Vagina (tissue), 2 donors: ENCODE measurements around the gene SIPA1L3. TPM values are rescaled to one million over a fixed set of nuclear protein-coding genes. Genes with fewer than 3 reads are reported as not detected.

Experiments used
- DNase-seq, 2 donors: peaks; one replicate each; pipeline ENCODE4 v3.0.0-alpha.2; 2017; ENCODE audit errors: extremely low spot score in 2 of 2
- H3K27ac ChIP-seq: fragments of 200-600 bp; sonication (generic); one replicate; pipeline ENCODE4 v1.5.1; 2019
- H3K27me3 ChIP-seq: fragments of 200-600 bp; sonication (generic); one replicate; pipeline ENCODE4 v1.5.1; 2019
- H3K36me3 ChIP-seq, 2 donors: fragments of 200-600 bp; sonication (generic); one replicate each; pipeline ENCODE4 v1.5.1; 2017 to 2019
- H3K4me1 ChIP-seq: fragments of 200-600 bp; sonication (generic); one replicate; pipeline ENCODE4 v1.5.1; 2019
- H3K4me3 ChIP-seq, 2 donors: fragments of 200-600 bp; sonication (generic); 1 replicate in 1 of 2; 2 replicates in 1 of 2; pipeline ENCODE4 v1.5.1; 2016 to 2019
- H3K9me3 ChIP-seq: fragments of 200-600 bp; sonication (generic); one replicate; pipeline ENCODE4 v1.5.1; 2019
- CTCF ChIP-seq, 3 experiments: fragments of 450-650 bp in 2 of 3; fragments of 200-600 bp in 1 of 3; sonication (generic) in 1 of 3; IDR thresholded peaks; one replicate each; pipeline ENCODE4 v1.5.1; 2017 to 2019; ENCODE audit warnings: antibody characterized with exemption in 3 of 3, mild to moderate bottlenecking in 2 of 3, moderate library complexity in 2 of 3
- POLR2A ChIP-seq, 2 donors: fragments of 450-650 bp; IDR thresholded peaks; one replicate each; pipeline ENCODE4 v1.6.1; 2017; ENCODE audit warnings: antibody characterized with exemption in 2 of 2, mild to moderate bottlenecking in 2 of 2, moderate library complexity in 2 of 2
- POLR2AphosphoS5 ChIP-seq, 2 donors: sonication (generic); formaldehyde crosslinking; IDR thresholded peaks; one replicate each; pipeline ENCODE4 v1.9.0; 2017; ENCODE audit warnings: antibody characterized with exemption in 2 of 2, mild to moderate bottlenecking in 2 of 2, low read depth in 1 of 2; ENCODE audit not compliant: insufficient read depth in 1 of 2
- intact Hi-C: fragments of 100-400 bp; cut with DNase I; formaldehyde crosslinking; loops from one replicate; pipeline ENCODE4 v1.15.1; 2023
- total RNA-seq: library from RNA; depleted of rRNA; stranded (reverse); fragments of >200 nt; gene quantifications from one replicate; pipeline ENCODE4 v1.2.3, GENCODE V29; 2016

Gene SIPA1L3
- total RNA-seq, 1 donor from 2014 or later: 13.0 TPM

GRCh38 chr19:38151242-38151641, 244.2 kb downstream of the SIPA1L3 start:
- peaks cover 0 to 17% of the 10 kb centered on the region in 2 donors for H3K36me3 ChIP-seq
- TF ChIP-seq CTCF (IDR thresholded peaks at IDR 0.05) (no peak), POLR2AphosphoS5 (IDR thresholded peaks at IDR 0.05; ENCODE audit: insufficient read depth in 1 of 2, low read depth in 1 of 2) (no peak), POLR2A (IDR thresholded peaks at IDR 0.05) (no peak)

GRCh38 chr19:38152461-38153379, 245.7 kb downstream of the SIPA1L3 start:
- Histone ChIP-seq H3K27ac (no peak overlapping the region), H3K36me3 (peaks cover 0 to 22% of the 10 kb centered on the region in 2 donors), H3K9me3 (no peaks in the 10 kb centered on the region), H3K4me3 (no peak overlapping the region), H3K4me1 (no peaks in the 10 kb centered on the region), H3K27me3 (no peaks in the 10 kb centered on the region)
- TF ChIP-seq CTCF (IDR thresholded peaks at IDR 0.05) (no peak), POLR2AphosphoS5 (IDR thresholded peaks at IDR 0.05; ENCODE audit: insufficient read depth in 1 of 2, low read depth in 1 of 2) (no peak), POLR2A (IDR thresholded peaks at IDR 0.05) (no peak)
- intact Hi-C loops: no loop called here
- no peak for DNase-seq

More at GRCh38 chr19:38151242-38151641, 244.2 kb downstream of the SIPA1L3 start:
- DNase-seq: no peak
- Histone ChIP-seq H3K27ac (no peak overlapping the region), H3K27me3 (no peaks in the 10 kb centered on the region), H3K4me3 (no peak overlapping the region), H3K9me3 (no peaks in the 10 kb centered on the region), H3K4me1 (no peaks in the 10 kb centered on the region)
- intact Hi-C loops: no loop called here

DNA sequence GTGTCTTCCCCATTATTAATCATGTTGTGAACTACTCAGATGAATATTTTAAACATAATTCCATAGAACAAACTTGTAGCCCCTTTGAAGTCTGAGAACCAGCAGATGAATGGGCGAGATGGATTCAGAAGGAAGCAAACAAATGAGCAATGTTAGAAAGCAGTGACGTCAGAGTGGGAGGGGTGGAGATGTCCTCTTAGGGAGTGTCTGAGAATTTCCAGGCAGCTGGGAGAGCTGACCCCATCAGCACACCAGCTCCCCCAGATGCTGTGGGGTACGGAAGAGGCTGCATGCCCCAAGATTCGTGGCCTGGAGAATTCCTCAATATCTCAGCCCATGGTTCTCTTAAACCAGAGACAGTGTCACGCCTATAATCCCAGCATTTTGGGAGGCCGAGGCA, 248.4 kb downstream of the SIPA1L3 start:
- Histone ChIP-seq H3K4me1 (no peaks in the 10 kb centered on the region), H3K9me3 (no peaks in the 10 kb centered on the region), H3K27ac (no peak overlapping the region), H3K36me3 (peaks cover 0 to 37% of the 10 kb centered on the region in 2 donors), H3K4me3 (no peak overlapping the region), H3K27me3 (no peaks in the 10 kb centered on the region)
- TF ChIP-seq CTCF (IDR thresholded peaks at IDR 0.05) (no peak), POLR2AphosphoS5 (IDR thresholded peaks at IDR 0.05; ENCODE audit: insufficient read depth in 1 of 2, low read depth in 1 of 2) (no peak), POLR2A (IDR thresholded peaks at IDR 0.05) (no peak)
- DNase-seq: no peak
- intact Hi-C loops: no loop called here

GRCh38 chr19:38158730-38159129, 251.7 kb downstream of the SIPA1L3 start:
- H3K9me3 ChIP-seq: peaks cover 8% of the 10 kb centered on the region
- DNase-seq: no peak
- peaks cover 2 to 34% of the 10 kb centered on the region in 2 donors for H3K36me3 ChIP-seq
- no peaks in the 10 kb centered on the region for H3K4me1 ChIP-seq
- intact Hi-C loops: no loop called here
- no peaks in the 10 kb centered on the region for H3K27me3 ChIP-seq
- TF ChIP-seq POLR2AphosphoS5 (IDR thresholded peaks at IDR 0.05; ENCODE audit: insufficient read depth in 1 of 2, low read depth in 1 of 2): no peak
- TF ChIP-seq POLR2A (IDR thresholded peaks at IDR 0.05): no peak
- TF ChIP-seq CTCF (IDR thresholded peaks at IDR 0.05): no peak
- no peak overlapping the region for H3K4me3 ChIP-seq
- no peak overlapping the region for H3K27ac ChIP-seq

DNA sequence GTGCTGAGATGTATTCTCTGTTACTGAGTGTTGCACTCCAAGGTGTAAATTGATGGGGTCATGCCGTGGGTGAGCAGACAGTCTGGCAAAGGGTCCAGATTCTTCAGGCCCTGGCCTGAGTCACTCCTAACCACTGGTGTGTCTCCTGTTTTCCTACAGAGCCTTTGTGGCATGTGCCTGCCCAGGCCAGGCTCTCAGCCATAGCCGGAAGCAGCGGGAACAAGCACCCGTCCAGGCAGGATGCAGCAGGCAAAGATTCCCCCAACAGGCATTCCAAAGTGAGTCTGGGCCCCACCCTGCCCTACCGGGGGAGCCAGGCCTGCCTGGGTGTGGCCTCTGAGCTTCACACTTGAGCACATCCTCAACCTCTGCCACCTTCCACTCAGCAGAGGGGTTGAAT, 255.1 kb downstream of the SIPA1L3 start:
- Histone ChIP-seq H3K36me3 (peaks cover 2 to 50% of the 10 kb centered on the region in 2 donors), H3K9me3 (peaks cover 8% of the 10 kb centered on the region), H3K4me1 (no peaks in the 10 kb centered on the region), H3K27me3 (no peaks in the 10 kb centered on the region), H3K27ac (no peak overlapping the region), H3K4me3 (no peak overlapping the region)
- no peak for TF ChIP-seq CTCF (IDR thresholded peaks at IDR 0.05)
- no peak for DNase-seq
- intact Hi-C loops: no loop called here
